SU-DHL-6 (cell line): ENCODE results near the gene PI4KA.

Experiments used
- EZH2phosphoT487 ChIP-seq: fragments of 200-600 bp; sonication (generic), shearing (Covaris generic); conservative IDR thresholded peaks from 2 replicates; pipeline ENCODE4 v1.6.1; 2018; ENCODE audit warnings: mild to moderate bottlenecking, antibody characterized with exemption, low read length, moderate library complexity, mixed read lengths
- TF ChIP-seq, protein P1 (sequence below): fragments of 200-600 bp; sonication (generic); IDR thresholded peaks from one replicate; pipeline ENCODE4 v1.5.1; 2017; ENCODE audit warnings: antibody characterized with exemption, mild to moderate bottlenecking, low read length, moderate library complexity; ENCODE audit not compliant: insufficient read depth, poor library complexity, severe bottlenecking

- TF ChIP-seq, protein P1, sequence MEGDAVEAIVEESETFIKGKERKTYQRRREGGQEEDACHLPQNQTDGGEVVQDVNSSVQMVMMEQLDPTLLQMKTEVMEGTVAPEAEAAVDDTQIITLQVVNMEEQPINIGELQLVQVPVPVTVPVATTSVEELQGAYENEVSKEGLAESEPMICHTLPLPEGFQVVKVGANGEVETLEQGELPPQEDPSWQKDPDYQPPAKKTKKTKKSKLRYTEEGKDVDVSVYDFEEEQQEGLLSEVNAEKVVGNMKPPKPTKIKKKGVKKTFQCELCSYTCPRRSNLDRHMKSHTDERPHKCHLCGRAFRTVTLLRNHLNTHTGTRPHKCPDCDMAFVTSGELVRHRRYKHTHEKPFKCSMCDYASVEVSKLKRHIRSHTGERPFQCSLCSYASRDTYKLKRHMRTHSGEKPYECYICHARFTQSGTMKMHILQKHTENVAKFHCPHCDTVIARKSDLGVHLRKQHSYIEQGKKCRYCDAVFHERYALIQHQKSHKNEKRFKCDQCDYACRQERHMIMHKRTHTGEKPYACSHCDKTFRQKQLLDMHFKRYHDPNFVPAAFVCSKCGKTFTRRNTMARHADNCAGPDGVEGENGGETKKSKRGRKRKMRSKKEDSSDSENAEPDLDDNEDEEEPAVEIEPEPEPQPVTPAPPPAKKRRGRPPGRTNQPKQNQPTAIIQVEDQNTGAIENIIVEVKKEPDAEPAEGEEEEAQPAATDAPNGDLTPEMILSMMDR, result no peak
- TF ChIP-seq EZH2phosphoT487, result no peak
These were observed 137.8 kb downstream of the PI4KA start for GRCh38 chr22:20720692-20721408.
